Activated CD8-positive, alpha-beta memory T cell treated with anti-CD3 and anti-CD28 coated beads, Interleukin-2, amount 50 U/mL, for 1 hour (primary cell): ENCODE data around the gene CTSV.
A peak's percentile ranks its signal among the peaks of the same experiment; 100 is the strongest.
"Not testable (repeated sequence)": the region's sequence is repeated elsewhere in the genome, so short reads cannot be mapped to it uniquely, and the experiment has no call there.

Experiments
- DNase-seq: peaks from one replicate; pipeline ENCODE4 v3.0.0-alpha.2; 2020; ENCODE audit errors: extremely low read depth

The CTSV gene

GRCh38 chr9:97038611-97039513 lies at the start of gene CTSV:
Gene CTSV (minus strand): TSS chr9:97039142. CDS start chr9:97038043, 1,099 bp downstream.
- DNase-seq: peak; percentile 29

- DNase-seq: not testable (repeated sequence)
These were observed 48.8 kb upstream of the CTSV start for GRCh38 chr9:97087668-97088215.

- not testable (repeated sequence) for DNase-seq
These were observed 45.6 kb upstream of the CTSV start for GRCh38 chr9:97084562-97084991.

GRCh38 chr9:97078362-97078761 lies 39.4 kb upstream of the CTSV start:
- no peak for DNase-seq

- no peak for DNase-seq
These were observed 38.7 kb upstream of the CTSV start for GRCh38 chr9:97077452-97078295.

- not testable (repeated sequence) for DNase-seq
These were observed 37.9 kb upstream of the CTSV start for GRCh38 chr9:97076731-97077451.

- DNase-seq: no peak
These were observed 37.3 kb upstream of the CTSV start for GRCh38 chr9:97076238-97076637.

- DNase-seq: no peak
These were observed 36.5 kb upstream of the CTSV start for GRCh38 chr9:97075289-97075985.

GRCh38 chr9:97073506-97073905 lies 34.6 kb upstream of the CTSV start:
- DNase-seq: no peak

GRCh38 chr9:97072285-97072776 lies 33.4 kb upstream of the CTSV start:
- no peak for DNase-seq

- DNase-seq: not testable (repeated sequence)
These were observed 31.4 kb upstream of the CTSV start for GRCh38 chr9:97070325-97070724.

- DNase-seq: no peak
These were observed 28.5 kb upstream of the CTSV start for GRCh38 chr9:97067490-97067889.

GRCh38 chr9:97064176-97064575 lies 25.2 kb upstream of the CTSV start:
- DNase-seq: no peak

GRCh38 chr9:97060796-97061195 lies 21.9 kb upstream of the CTSV start:
- no peak for DNase-seq

- no peak for DNase-seq
These were observed 20.7 kb upstream of the CTSV start for GRCh38 chr9:97059626-97060025.

GRCh38 chr9:97057651-97058050 lies 18.7 kb upstream of the CTSV start:
- DNase-seq: no peak

- DNase-seq: not testable (repeated sequence)
These were observed 16.9 kb upstream of the CTSV start for GRCh38 chr9:97055891-97056290.

GRCh38 chr9:97053717-97054116 lies 14.8 kb upstream of the CTSV start:
- no peak for DNase-seq

GRCh38 chr9:97052735-97053134 lies 13.8 kb upstream of the CTSV start:
- DNase-seq: no peak

- DNase-seq: no peak
These were observed 7.3 kb upstream of the CTSV start for GRCh38 chr9:97046228-97046627.

- no peak for DNase-seq
These were observed 6.4 kb upstream of the CTSV start for GRCh38 chr9:97045300-97045699.
